Sigmoid colon (tissue), 7 donors: ENCODE data around the gene PMM2. TPM values are rescaled to one million over a fixed set of nuclear protein-coding genes. Genes with fewer than 3 reads are reported as not detected.

Experiments
- DNase-seq: peaks from one replicate; pipeline ENCODE4 v3.0.0-alpha.2; 2019
- H3K27ac ChIP-seq, 4 donors: fragments of 200-600 bp; sonication (generic); one replicate each; pipeline ENCODE4 v1.5.1; 2016 to 2019; ENCODE audit warnings: mild to moderate bottlenecking in 1 of 4
- H3K27me3 ChIP-seq, 3 donors: fragments of 200-600 bp; sonication (generic); one replicate each; pipeline ENCODE4 v1.5.1; 2019; ENCODE audit warnings: mild to moderate bottlenecking in 1 of 3
- H3K36me3 ChIP-seq, 4 donors: fragments of 200-600 bp; sonication (generic); one replicate each; pipeline ENCODE4 v1.5.1; 2016 to 2019
- H3K4me1 ChIP-seq, 4 donors: fragments of 200-600 bp; sonication (generic); one replicate each; pipeline ENCODE4 v1.5.1; 2017 to 2019
- H3K4me3 ChIP-seq, 4 donors: fragments of 200-600 bp; sonication (generic); one replicate each; pipeline ENCODE4 v1.5.1; 2017 to 2019; ENCODE audit warnings: mild to moderate bottlenecking in 2 of 4, moderate library complexity in 1 of 4
- H3K9me3 ChIP-seq, 4 donors: fragments of 200-600 bp in 3 of 4; sonication (generic) in 3 of 4; one replicate each; pipeline versions ENCODE4 v1.5.1 to v1.6.1; 2013 to 2019
- EP300 ChIP-seq, 4 donors: sonication (generic); formaldehyde crosslinking; IDR thresholded peaks; one replicate each; pipeline ENCODE4 v1.6.1; 2017; ENCODE audit warnings: antibody characterized with exemption in 4 of 4
- POLR2A ChIP-seq, 2 donors: fragments of 450-650 bp; IDR thresholded peaks; one replicate each; pipeline ENCODE4 v1.6.1; 2016; ENCODE audit warnings: antibody characterized with exemption in 2 of 2, mild to moderate bottlenecking in 2 of 2, moderate library complexity in 2 of 2
- POLR2AphosphoS5 ChIP-seq, 4 donors: sonication (generic); formaldehyde crosslinking; IDR thresholded peaks; one replicate each; pipeline ENCODE4 v1.6.1; 2017; ENCODE audit warnings: antibody characterized with exemption in 4 of 4
- WGBS, 2 donors: extraction: QIAGEN DNeasy Blood & Tissue Kit; methylation state at CpG; one replicate each; pipeline ENCODE4 v1.1.7; 2013; 5-methylcytosine and 5-hydroxymethylcytosine counted together
- intact Hi-C: fragments of 100-400 bp; cut with DNase I; formaldehyde crosslinking; loops from one replicate; pipeline ENCODE4 v1.15.1; 2023
- polyA plus RNA-seq, 3 donors: library from polyadenylated mRNA; stranded (reverse); fragments of 200-250 nt; gene quantifications; one replicate each; pipeline ENCODE4 v1.2.3, GENCODE V29; 2013
- total RNA-seq, 4 donors: library from RNA; depleted of rRNA; stranded (reverse); fragments of >200 nt; gene quantifications; one replicate each; pipeline ENCODE4 v1.1.0, GENCODE V29; 2016
- TF ChIP-seq, protein P1 (sequence below), 4 experiments: fragments of 450-650 bp in 3 of 4; fragments of 200-600 bp in 1 of 4; IDR thresholded peaks; one replicate each; pipeline ENCODE4 v1.5.1; 2016 to 2019; ENCODE audit warnings: antibody characterized with exemption in 4 of 4, mild to moderate bottlenecking in 3 of 4, moderate library complexity in 2 of 4
- donor health status: healthy with polysubstance abuse.
- donor health status: Bipolar disorder and iron deficiency.
- donor health status: healthy.

The PMM2 gene
- total and polyA plus RNA-seq, 7 donors = 13.6 to 52.4 (median 22.1) TPM

GRCh38 chr16:8861563-8862308 lies 64.1 kb downstream of the PMM2 start:
- no peak overlapping the region for H3K4me3 ChIP-seq
- peaks cover 0 to 34% (median 32%) of the 10 kb centered on the region in 4 donors for H3K4me1 ChIP-seq
- no peaks in the 10 kb centered on the region for H3K9me3 ChIP-seq
- DNase-seq = peak; percentile 84
- TF ChIP-seq POLR2A (IDR thresholded peaks at IDR 0.05) (no peak), POLR2AphosphoS5 (IDR thresholded peaks at IDR 0.05) (no peak), EP300 (IDR thresholded peaks at IDR 0.05) (no peak)
- TF ChIP-seq, protein P1, sequence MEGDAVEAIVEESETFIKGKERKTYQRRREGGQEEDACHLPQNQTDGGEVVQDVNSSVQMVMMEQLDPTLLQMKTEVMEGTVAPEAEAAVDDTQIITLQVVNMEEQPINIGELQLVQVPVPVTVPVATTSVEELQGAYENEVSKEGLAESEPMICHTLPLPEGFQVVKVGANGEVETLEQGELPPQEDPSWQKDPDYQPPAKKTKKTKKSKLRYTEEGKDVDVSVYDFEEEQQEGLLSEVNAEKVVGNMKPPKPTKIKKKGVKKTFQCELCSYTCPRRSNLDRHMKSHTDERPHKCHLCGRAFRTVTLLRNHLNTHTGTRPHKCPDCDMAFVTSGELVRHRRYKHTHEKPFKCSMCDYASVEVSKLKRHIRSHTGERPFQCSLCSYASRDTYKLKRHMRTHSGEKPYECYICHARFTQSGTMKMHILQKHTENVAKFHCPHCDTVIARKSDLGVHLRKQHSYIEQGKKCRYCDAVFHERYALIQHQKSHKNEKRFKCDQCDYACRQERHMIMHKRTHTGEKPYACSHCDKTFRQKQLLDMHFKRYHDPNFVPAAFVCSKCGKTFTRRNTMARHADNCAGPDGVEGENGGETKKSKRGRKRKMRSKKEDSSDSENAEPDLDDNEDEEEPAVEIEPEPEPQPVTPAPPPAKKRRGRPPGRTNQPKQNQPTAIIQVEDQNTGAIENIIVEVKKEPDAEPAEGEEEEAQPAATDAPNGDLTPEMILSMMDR (IDR thresholded peaks at IDR 0.05) = no peak
- WGBS, 2 donors = 75 to 83% methylated on average over 14 of the region's 14 CpGs
- peak overlapping the region; percentile 58 to 74 (median 60) for H3K27ac ChIP-seq
- intact Hi-C loops = no loop called here
- H3K36me3 ChIP-seq = peaks cover 0 to 11% (median 3%) of the 10 kb centered on the region in 4 donors
- H3K27me3 ChIP-seq = peaks cover 0 to 8% (median 0%) of the 10 kb centered on the region in 3 donors

- H3K36me3 ChIP-seq = peaks cover 0 to 11% (median 3%) of the 10 kb centered on the region in 4 donors
- H3K4me1 ChIP-seq = peaks cover 0 to 42% (median 40%) of the 10 kb centered on the region in 4 donors
- peak overlapping the region in 3 of 4 donors; percentile 0 to 74 (median 18) for H3K27ac ChIP-seq
- WGBS, 2 donors = 76 to 84% methylated on average over 14 of the region's 14 CpGs
- intact Hi-C loops = no loop called here
- no peak overlapping the region for H3K4me3 ChIP-seq
- H3K9me3 ChIP-seq = no peaks in the 10 kb centered on the region
- H3K27me3 ChIP-seq = peaks cover 0 to 15% (median 0%) of the 10 kb centered on the region in 3 donors
- no peak for DNase-seq
- TF ChIP-seq EP300 (IDR thresholded peaks at IDR 0.05) = no peak
- TF ChIP-seq POLR2A (IDR thresholded peaks at IDR 0.05) = no peak
- TF ChIP-seq POLR2AphosphoS5 (IDR thresholded peaks at IDR 0.05) = no peak
These were observed 64.9 kb downstream of the PMM2 start for GRCh38 chr16:8862309-8863130.

DNA sequence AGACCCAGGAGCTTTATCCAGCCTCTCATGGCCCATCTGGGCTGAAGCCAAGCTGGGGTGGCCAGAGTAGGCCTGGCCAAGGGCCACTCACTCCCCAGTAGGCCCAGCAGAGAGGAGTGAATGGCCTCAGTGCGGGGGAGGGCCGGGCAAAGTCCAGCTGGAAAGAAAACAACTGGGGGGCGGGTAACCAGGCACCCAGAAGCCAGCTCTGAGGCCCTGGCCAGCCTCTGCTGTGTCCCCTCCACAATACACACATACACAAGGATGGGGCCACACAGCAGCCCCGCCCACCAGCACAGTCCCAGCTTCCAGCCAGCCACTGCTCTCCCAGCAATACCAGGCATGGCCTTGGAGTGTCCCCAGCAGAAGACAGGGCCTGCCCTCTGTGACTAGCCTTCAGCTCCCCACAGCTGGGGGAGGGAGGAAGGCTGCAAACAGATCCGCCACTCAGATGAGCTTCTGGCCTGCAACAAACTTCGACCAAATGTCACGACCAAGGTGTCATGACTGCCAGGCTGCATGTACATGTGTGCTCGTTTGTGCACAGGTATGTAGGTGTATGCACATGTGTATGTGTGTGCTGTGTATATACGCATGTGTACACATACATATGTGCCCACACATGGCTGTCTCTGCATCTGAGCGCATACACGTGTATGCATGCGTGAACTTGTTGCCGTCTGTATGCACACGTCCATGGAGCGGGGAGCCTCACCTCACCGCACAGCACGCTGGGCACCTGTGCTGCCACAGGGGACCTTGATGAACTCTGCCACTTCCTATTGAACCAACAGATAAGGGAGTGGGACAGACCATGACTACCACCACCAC lies 66.2 kb downstream of the PMM2 start:
- peaks cover 0 to 51% (median 46%) of the 10 kb centered on the region in 4 donors for H3K4me1 ChIP-seq

GRCh38 chr16:8864480-8865110 lies 67.0 kb downstream of the PMM2 start:
- intact Hi-C loops = loop anchor here (5.0 kb wide), 2 partner anchors 67 to 192 kb away; partner anchors contain the start of genes ABAT, PMM2 and TMEM186
- Histone ChIP-seq H3K27me3 (peaks cover 0 to 15% (median 0%) of the 10 kb centered on the region in 3 donors), H3K36me3 (no peaks in the 10 kb centered on the region), H3K27ac (peak overlapping the region in 2 of 4 donors; percentile 23 to 25), H3K4me1 (peaks cover 0 to 57% (median 50%) of the 10 kb centered on the region in 4 donors), H3K4me3 (no peak overlapping the region), H3K9me3 (no peaks in the 10 kb centered on the region)
- WGBS, 2 donors = 42 to 63% methylated on average over 13 of the region's 13 CpGs
- no peak for TF ChIP-seq POLR2AphosphoS5 (IDR thresholded peaks at IDR 0.05)
- TF ChIP-seq, protein P1 (IDR thresholded peaks at IDR 0.05) = no peak
- TF ChIP-seq EP300 (IDR thresholded peaks at IDR 0.05) = no peak
- TF ChIP-seq POLR2A (IDR thresholded peaks at IDR 0.05) = no peak
- no peak for DNase-seq

More for the DNA sequence above, 66.2 kb downstream of the PMM2 start:
- intact Hi-C loops = no loop called here
- H3K27me3 ChIP-seq = peaks cover 0 to 15% (median 0%) of the 10 kb centered on the region in 3 donors
- no peak for DNase-seq
- H3K36me3 ChIP-seq = peaks cover 0 to 2% (median 0%) of the 10 kb centered on the region in 4 donors
- no peaks in the 10 kb centered on the region for H3K9me3 ChIP-seq
- H3K27ac ChIP-seq = peak overlapping the region; percentile 1 to 74 (median 22)
- TF ChIP-seq POLR2A (IDR thresholded peaks at IDR 0.05) (no peak), POLR2AphosphoS5 (IDR thresholded peaks at IDR 0.05) (no peak), EP300 (IDR thresholded peaks at IDR 0.05) (no peak)
- TF ChIP-seq, protein P1 (IDR thresholded peaks at IDR 0.05) = no peak
- 31 to 70% methylated on average over 17 of the region's 17 CpGs for WGBS, 2 donors
- H3K4me3 ChIP-seq = no peak overlapping the region
